GM19452 (cell line): ENCODE measurements around the gene PHLDB1.

Source experiments
- ATAC-seq: cut with Tn5 transposase; IDR thresholded peaks from one replicate; pipeline ENCODE4 v1.9.1; 2021; ENCODE audit not compliant: unreplicated experiment

PHLDB1 gene

DNA sequence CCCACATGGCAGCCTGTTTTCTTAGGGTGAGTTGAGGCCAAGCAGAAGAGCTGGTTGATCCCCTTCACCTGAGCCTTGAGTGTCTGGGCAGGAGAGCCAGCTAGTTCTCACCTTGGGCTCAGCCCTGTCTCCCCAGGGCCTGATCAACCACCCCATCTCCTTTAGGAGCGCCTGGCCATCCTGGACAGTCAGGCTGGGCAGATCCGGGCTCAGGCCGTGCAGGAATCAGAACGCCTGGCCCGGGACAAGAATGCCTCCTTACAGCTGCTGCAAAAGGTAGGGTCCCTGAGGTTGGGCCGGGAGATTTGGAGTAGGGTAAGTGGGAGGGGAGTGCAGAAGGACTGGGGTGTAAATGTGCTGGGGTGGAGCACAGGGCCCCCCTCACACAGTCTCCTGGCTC is 31.3 kb downstream of the PHLDB1 start:
- no peak for ATAC-seq

- ATAC-seq: no peak
These were observed 32.5 kb downstream of the PHLDB1 start for GRCh38 chr11:118639899-118640298.

- no peak for ATAC-seq
These were observed 33.1 kb downstream of the PHLDB1 start for GRCh38 chr11:118640332-118641154.

- ATAC-seq: no peak
These were observed 34.1 kb downstream of the PHLDB1 start for GRCh38 chr11:118641397-118642019.

GRCh38 chr11:118643142-118643994 is 36.0 kb downstream of the PHLDB1 start:
- ATAC-seq: no peak

- no peak for ATAC-seq
These were observed 36.6 kb downstream of the PHLDB1 start for GRCh38 chr11:118643995-118644345.

DNA sequence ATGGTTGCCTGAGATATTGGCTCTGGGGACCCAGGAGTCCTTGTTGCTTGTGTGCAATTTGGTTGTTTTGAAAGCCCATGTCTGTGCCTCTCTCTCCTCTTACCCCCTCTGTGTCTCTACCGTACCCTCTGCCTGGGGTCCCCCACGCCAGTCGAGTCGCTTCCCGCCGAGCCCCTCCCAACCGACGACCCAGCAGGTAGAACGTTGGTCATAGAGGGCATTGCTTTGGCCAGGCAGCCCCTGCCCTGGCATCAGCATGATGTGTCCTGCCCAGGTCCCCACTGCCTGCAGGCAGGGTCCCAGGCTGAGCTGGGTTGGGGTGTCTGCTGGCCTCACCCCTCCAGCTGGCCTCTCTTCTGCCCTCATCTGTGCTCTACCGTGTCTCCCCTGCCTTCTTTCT is 37.1 kb downstream of the PHLDB1 start:
- ATAC-seq: no peak

DNA sequence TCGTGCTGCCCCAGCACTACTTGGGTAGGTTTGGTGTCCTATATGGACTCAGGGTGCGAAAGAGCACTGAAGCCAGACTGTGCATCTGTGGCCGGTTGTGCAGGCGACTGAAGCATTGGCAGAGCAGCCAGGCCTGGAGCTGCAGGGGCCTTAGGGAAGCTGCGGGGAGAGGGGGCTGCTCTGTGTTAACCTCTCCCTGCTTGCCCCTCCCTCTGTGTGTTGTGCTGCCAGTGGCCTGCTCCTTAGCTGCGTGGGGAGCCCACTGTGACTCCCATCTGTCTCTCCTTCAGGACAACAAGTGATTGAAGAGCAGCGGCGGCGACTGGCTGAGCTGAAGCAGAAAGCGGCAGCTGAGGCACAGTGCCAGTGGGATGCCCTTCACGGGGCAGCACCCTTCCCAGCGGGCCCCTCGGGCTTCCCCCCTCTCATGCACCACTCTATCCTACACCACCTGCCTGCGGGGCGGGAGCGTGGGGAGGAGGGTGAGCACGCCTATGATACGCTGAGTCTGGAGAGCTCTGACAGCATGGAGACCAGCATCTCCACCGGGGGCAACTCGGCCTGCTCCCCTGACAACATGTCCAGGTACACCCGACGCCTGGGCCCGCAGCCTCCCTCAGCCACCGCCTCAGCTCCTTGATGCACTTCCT is 37.8 kb downstream of the PHLDB1 start:
- ATAC-seq: no peak

GRCh38 chr11:118646393-118646792 is 39.0 kb downstream of the PHLDB1 start:
- no peak for ATAC-seq

GRCh38 chr11:118648291-118648690 is 40.9 kb downstream of the PHLDB1 start:
- no peak for ATAC-seq

GRCh38 chr11:118649941-118650340 is 42.5 kb downstream of the PHLDB1 start:
- ATAC-seq: no peak

DNA sequence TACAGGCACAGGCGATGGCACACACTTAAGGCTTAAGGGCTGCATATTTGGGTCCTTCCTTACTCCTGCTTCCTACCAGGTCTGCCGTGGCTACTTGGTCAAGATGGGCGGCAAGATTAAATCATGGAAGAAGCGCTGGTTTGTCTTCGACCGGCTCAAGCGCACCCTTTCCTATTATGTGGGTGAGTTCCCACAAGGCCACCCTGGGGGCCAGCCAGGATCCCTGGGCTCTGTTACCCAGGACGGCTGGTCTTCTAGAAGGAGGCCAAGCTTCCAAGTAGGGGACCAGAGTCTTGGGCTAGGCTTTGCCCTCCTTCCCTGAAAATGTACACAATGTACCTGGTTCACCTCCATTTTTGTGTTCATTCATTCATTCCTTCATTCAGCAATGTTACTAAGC is 43.0 kb downstream of the PHLDB1 start:
- ATAC-seq: no peak

GRCh38 chr11:118651820-118652219 is 44.4 kb downstream of the PHLDB1 start:
- no peak for ATAC-seq

- ATAC-seq: no peak
These were observed 45.3 kb downstream of the PHLDB1 start for GRCh38 chr11:118652681-118653181.

- ATAC-seq: no peak
These were observed 46.4 kb downstream of the PHLDB1 start for GRCh38 chr11:118653684-118654390.

- ATAC-seq: no peak
These were observed 48.2 kb downstream of the PHLDB1 start for GRCh38 chr11:118655486-118656190.

GRCh38 chr11:118656563-118657165 is 49.2 kb downstream of the PHLDB1 start:
- ATAC-seq: no peak

DNA sequence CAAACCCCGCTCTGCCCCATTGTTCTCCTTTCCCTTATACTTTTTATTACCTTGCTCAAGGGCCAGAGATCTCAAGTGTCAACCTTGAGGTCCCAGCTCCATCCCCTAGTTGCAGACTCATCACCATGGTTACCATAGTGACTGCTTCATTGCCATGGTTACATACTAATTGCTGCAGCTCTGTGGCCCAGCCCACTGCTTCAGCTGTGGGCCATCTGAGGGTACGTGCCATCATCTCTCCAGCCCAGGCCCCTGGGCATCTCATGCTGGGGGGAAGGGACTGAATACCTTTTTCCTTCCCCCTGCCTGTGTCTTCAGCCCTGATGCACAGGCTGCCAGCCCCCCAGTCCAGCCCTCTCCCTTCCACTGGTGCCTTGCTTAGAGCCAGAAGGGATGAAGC is 49.8 kb downstream of the PHLDB1 start:
- no peak for ATAC-seq

DNA sequence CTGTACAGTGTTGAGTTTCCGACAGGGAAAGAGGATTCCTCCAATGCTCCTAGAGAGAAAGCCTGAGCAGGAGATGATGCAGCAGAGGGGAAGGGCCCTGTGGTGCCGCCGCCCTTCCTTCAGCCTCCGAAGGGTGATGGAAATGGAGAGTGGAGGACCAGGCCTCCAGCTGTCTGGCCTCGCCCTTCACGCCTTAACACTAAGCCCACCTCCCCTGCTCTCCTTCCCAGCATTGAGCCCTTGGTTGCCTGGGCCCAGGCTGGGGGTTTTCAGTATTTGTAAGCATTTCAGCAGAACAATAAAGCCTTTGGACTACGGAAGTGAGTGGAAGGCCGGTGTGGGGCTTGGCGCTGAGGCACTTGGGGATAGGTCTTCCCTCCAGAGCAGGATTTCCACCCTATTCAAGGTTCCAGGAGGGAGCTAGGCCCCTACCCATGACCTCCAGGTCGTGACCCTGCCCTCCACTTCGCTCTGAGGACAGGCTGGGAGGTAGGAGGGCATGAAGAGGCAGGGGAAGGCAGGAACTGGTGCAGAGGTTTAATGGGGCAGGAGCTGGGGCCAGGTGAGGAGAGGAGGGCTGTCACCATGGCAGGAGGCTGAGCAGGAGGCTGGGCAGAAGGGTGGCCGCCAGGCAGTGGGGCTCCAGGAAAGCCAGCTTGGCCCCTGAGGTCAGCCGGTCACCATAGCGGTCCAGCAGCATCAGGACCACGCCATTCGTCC is 50.5 kb downstream of the PHLDB1 start:
- no peak for ATAC-seq
